HG03196 (cell line): Measurements from ENCODE around the gene AP5M1.
"Not testable (repeated sequence)": the region's sequence is repeated elsewhere in the genome, so short reads cannot be mapped to it uniquely, and the experiment has no call there.

ENCODE experiments used
- ATAC-seq: cut with Tn5 transposase; IDR thresholded peaks from one replicate; pipeline ENCODE4 v1.9.1; 2021; ENCODE audit not compliant: unreplicated experiment

AP5M1 gene

DNA sequence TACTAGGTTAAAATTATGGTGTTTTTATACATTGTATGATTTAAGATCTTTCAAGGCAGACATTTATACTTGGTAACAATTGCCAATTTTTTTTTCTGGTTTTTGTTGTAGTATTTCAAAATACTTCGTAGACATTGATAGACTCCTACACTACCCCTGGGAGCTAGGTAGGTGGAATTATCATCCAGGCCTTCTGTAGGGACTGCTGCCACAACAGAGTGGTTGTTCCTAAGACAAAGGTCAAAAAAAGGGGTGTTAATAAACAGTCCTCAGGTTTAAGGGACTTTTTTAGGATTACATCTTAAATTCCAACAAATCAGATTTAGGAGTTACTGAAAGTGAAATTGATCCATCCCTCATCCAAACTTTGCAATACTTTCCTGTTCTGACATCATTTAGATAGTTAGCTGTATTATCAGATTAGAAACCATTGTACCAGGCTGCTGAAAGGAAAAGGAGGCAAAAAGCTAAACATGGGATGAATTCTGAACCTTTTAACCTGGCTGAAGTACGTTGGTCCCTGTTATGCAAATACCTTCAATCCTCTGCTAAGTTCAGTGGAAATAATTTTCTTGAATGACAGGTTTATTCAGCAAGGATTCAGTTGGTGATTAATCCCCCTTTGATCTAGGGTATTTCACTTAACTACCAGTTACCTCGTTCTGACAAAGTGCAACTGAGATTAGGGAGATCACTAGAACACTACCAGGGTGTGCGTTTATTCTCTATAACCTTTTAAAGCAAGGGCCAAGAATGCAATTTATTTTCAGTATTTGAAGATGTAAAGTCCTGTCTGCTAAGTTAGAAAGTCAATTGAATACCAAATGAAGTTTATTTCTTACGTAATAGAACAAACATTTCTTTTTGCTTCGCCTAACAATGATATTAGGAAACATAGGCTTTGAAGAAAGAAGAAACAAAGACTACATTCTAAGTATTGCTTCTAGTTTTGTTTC, 23.2 kb downstream of the AP5M1 start:
- ATAC-seq = no peak

DNA sequence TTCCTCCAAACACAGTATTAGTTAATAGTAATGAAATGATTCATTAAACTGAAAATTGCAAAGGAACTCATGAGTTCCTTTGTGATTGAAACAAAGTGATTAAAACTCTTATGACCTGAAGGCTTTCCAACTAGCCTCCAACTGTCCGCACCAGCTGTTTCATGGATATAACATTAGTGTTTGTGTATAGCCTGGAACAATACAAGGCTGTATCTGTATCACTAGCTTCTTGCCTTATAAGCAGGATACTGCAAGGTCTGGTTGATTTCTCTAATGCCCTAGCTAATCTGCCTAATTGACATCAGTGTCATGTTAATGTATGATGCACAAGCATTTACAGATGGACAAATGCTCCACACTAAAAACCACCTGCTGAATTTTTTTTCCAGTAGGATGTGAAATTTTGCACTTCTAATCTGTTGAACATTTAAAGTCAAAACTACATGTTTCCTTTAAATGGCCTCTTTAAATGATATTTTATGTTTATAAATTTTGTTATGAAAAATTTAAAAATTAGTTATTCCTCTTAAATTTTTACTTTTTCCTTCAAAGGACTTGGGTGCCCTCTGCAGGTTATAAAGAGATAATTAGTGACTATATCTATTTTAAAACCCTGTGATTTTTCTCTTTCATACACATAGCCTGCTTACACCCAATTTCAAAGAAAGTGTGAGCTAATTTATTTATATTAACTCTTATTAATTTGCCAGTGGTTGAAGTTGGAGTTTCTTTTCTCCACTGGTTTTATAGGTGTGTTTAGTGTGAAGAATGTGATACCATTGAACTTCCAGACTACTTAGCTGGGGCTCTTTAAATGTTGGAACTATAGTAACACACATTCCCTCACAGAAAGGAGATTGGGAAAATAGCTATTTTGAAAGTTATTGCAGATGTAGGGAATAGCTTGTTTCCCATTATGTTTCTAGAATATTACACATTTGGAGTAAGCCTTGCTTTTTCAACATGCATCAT, 25.4 kb downstream of the AP5M1 start:
- no peak for ATAC-seq

DNA sequence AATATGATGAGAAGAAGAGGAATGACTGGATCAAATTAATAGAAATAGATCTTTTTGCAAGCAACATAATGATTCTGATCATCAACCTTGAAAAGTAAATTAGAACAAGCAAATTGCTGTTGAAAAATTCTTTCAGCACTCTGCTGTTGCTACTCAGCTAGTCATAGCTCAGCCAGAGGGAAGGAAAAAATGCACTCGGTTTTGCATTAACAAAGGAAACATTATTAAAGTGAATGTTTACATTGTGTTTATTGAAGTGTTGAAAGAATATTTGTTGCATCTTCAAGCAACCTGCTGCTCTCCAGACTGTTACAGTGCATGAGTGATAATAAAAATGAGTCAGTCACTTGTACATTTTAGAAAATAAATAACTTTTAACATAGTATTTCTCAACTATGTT, 26.5 kb downstream of the AP5M1 start:
- no peak for ATAC-seq

DNA sequence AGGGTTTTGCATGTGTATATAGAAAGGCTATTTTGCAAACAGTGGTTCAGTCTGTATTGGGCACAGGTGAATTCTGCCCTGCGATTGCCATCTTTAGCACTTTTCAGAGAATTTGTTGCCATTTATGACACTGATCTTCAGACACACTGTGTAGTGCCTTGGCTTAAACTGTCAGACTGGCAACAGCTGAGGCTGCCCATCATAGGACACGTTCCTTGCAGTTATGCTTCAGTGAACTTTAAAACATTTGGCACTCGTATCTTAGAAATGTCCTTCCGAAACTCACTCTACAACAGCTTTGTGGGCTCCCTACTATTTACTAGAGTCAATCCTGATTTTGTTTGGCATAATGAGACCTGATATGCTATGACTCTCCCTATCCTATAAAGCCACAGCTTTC, 29.1 kb downstream of the AP5M1 start:
- no peak for ATAC-seq

DNA sequence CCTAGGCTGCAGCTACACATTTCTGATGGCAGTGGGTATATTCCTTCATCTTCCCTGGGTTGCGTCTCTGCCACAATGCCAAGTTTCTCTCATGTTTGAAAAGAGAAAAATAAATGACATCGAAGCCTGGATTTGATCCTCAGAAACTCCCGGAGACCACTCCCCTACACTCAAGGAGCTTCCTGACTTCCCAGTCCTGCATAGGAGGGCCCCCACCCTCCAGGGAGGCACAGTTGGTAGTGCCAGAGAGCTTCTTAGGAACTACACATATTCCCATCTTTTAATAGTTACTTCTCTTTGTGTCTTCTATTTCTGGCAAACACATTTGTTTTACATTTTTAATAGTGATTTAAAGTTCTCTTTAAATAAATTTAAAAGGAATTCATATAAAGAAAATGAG, 30.7 kb downstream of the AP5M1 start:
- no peak for ATAC-seq

DNA sequence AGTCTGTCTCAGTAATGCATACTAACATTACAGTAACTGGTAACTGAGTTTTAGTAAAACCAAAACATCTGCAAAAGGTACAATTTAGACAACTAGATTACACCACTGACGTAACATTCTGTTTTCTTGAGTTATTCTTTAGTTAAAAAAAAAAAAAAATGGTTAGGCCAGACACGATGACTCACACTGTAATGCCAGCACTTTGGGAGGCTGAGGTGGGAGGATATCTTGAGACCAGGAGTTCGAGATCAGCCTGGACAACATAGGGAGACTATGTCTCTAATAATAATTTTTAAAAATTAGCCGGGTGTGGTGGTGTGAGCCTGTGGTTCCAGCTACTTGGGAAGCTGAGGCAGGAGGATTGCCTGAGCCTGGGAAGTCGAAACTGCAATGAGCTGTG, 34.1 kb downstream of the AP5M1 start:
- no peak for ATAC-seq

DNA sequence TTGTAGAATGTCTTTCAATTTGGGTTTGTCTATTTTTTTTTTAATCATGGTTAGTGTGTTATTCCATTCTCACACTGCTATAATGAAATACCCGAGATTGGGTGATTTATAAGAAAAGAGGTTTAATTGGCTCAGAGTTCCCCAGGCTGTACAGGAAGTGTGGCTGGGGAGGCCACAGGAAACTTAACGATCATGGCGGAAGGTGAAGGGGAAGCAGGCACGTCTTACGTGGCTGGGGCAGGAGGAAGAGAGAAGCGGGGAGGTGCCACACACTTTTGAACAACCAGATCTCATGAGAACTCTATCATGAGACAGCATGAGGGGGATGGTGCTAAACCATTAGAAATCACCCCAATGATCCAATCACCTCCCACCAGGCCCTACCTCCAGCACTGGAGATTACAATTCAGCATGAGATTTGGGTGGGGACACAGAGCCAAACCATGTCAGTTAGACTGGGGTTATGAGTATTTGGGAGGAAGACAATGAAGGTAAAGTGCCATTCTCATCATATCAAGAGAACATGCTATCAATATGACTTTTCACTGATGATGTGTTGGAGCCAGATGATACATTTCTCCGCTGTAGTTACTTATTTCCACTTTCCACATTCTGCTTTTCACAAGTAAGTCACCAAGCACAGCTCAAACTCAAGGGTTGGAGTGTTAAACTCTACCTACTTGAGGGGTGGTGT, 45.8 kb downstream of the AP5M1 start:
- no peak for ATAC-seq

DNA sequence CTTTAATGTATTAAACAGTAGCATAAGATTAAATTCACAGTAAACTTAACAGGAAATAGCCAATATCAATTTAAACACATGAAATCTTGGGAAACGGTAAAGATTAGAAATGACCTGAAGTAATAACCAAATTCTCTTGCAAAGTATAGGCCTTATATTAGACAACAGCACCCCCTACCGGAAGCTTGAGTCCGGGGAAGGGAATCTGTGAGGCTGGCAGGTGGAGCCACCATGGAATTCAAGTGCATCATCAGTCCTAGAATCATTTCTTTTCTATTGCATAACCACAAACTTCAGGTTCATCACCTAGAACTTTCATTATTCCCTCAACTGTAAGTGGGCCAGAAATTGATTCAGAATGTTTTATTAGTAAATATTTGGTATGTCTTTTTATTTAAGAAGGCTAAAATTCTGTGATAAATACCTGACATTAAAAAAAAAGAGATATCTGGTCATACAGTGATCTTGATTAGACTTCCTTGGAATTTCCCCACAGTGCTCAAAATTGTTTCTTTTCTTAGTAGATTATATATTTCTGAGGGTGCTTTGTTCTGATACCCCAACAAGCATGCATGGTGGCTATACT, 48.6 kb downstream of the AP5M1 start:
- ATAC-seq = no peak

DNA sequence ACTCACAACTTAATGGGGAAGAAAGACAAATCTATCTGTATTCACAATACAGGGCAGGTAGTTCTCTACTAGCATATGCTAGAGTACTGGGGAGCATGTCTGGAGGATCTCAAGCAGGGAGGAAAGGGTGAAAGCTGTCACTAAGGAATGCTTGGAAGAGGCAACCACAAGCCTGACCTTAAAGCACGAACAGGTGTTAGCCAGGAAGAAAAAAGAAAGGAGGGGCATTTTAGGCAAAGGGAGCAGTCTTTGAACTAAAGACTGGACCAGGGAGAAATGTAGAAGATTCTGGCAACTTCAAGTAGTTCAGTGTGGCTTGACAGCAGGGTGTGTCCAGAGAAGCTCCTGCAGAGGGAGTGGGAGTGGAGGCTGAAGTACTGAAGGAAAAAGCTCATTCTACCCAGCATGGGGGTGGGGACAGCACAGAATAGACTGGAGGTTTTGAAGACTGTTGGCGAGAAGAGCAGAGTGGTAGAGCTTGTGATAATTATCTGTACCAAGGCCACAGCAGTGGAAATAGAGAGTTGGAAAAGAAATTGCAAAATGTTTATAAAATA, 50.9 kb downstream of the AP5M1 start:
- ATAC-seq = no peak

DNA sequence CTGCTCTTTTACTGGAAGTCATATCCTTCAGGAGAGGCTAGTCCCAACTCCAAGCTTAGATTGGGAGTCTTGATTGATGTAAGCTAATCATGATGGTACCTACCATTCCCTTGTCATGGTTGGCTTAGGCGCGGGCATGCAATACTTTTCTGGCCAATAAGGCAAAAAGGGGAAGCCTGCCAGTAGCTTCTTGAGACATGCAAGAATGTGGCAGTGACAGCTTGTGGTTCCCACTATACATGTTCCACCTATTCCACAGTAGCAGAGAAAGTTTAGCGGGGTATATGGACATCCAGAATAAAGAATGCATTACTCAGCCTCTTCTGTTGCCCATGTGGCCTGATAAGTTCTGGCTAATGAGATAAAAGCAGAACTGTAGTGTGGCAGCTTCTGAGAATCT, 55.0 kb downstream of the AP5M1 start:
- ATAC-seq = no peak

DNA sequence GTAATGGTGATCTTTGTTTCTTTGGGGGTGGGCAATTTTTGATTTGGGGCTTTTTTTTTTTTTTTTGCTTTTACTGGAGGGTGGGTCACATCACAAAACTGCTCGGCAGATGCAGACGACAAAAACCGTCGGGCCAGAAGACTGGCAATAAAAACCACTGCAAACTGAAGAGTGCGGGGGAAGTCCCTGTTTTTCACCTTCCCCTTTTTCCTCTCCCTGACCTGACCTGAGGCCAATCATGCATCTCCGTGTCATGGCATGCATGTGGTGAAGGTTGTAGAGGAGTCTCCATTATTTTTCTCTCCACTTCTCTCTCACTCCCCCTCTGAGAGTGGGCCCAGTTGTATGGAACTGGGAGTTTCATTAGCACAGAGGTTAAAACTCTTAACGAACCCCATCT, 57.5 kb downstream of the AP5M1 start:
- no peak for ATAC-seq

DNA sequence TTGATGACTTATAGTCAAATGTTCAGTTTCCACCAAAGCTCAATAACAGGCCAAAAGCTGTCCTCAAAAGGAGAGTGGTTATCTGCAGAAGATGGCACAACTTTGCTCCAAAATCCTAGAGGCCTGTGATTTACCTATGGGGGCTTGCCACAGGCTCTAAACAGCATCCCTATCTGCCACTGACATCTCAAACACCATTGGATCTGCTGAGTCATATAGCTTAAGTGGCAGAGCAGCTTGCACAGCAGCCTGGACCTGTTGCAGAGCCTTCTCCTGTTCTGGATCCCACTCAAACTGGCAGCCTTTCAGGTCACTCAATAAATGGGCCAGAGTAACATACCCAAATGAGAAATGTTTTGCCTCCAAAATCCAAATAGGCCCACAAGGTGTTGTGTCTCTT, 61.1 kb downstream of the AP5M1 start:
- no peak for ATAC-seq

DNA sequence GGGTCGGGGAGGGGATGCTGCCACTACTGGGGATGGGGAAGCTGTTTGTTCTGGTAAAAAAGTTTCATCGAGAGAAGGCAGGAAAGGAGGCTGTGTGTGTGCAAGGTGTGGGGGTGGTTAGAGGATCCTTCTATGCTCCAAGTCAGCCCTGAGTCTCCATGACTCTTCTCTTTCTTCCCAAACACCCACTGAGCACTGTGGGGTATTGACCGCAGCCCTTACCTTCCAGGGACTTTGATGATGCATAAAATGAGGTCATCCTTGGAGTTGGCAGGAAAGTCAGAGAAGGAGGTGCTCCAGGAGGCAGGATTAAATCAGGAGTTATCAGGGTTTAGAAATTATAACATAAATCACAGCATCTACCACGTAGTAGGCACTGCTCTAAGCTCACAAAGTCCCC, 63.7 kb downstream of the AP5M1 start:
- ATAC-seq = not testable (repeated sequence)

DNA sequence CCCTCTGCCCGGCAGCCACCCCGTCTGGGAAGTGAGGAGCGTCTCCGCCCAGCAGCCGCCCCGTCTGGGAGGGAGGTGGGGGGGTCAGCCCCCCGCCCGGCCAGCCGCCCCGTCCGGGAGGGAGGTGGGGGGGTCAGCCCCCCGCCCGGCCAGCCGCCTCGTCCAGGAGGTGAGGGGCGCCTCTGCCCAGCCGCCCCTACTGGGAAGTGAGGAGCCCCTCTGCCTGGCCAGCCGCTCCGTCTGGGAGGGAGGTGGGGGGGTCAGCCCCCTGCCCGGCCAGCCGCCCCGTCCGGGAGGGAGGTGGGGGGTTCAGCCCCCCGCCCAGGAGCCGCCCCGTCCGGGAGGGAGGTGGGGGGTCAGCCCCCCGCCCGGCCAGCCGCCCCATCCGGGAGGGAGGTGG, 65.0 kb downstream of the AP5M1 start:
- ATAC-seq = not testable (repeated sequence)

DNA sequence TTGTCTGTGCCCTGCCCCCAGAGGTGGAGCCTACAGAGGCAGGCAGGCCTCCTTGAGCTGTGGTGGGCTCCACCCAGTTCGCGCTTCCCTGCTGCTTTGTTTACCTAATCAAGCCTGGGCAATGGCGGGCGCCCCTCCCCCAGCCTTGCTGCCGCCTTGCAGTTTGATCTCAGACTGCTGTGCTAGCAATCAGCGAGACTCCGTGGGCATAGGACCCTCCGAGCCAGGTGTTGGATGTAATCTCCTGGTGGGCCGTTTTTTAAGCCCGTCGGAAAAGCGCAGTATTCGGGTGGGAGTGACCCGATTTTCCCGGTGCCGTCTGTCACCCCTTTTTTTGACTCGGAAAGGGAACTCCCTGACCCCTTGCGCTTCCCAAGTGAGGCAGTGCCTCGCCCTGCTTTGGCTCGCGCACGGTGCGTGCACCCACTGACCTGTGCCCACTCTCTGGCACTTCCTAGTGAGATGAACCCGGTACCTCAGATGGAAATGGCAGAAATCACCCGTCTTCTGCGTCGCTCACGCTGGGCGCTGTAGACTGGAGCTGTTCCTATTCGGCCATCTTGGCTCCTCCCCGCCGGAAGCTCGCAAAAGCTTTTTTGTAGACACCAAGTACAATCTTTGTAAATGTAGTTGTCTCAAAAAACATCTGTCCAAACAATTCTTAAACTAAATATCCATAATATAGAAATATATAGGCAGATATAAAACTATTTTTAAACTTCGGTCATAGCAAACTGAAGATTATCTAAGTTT, 75.0 kb downstream of the AP5M1 start:
- not testable (repeated sequence) for ATAC-seq

DNA sequence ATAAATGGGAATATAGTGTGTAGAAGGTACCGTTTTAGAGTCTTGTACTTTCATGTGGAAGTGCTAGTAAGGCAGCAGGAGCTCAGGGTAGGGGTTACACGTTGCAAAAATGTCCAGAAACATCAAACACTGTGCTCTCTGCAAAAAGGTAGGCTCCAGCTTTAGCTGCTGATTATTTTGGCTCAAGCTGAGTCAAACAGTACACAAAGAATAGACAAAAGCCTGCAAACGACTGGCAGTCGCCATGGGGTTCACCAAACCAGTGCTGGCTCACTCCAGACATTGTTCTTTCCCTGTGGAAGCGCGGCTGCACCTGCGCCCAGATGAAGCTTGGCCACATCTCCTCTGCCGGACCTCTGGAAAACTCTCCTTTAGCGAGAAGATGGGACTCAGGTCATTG, 76.3 kb downstream of the AP5M1 start:
- ATAC-seq = no peak

DNA sequence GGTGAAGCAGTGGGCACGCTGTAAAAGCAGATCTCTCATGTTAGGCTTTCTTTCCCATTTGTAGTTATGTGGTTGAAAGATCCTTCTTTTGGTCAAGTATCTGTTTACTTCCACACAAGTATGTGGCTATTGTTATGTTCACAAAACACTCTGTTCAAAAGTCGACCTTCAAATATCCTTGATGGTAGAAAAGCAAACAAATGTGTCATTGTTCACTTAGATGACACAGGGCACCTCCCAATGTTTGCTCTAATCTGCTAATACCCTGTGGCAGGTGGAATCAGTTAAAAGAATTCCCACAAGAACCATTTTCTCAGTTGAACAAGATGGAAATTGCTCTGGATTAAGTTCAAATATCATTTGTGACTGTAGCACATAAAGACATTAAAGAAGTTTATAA, 78.0 kb downstream of the AP5M1 start:
- ATAC-seq = no peak
